HG03571 (cell line): ENCODE data around the gene MAPK9.
"Not testable (repeated sequence)": the region's sequence is repeated elsewhere in the genome, so short reads cannot be mapped to it uniquely, and the experiment has no call there.

Experiments
- ATAC-seq: cut with Tn5 transposase; IDR thresholded peaks from one replicate; pipeline ENCODE4 v1.9.1; 2021; ENCODE audit not compliant: unreplicated experiment

The MAPK9 gene

GRCh38 chr5:180235077-180235476, 56.8 kb downstream of the MAPK9 start:
- no peak for ATAC-seq

- no peak for ATAC-seq
Observed at GRCh38 chr5:180234271-180234670, 57.6 kb downstream of the MAPK9 start.

- ATAC-seq, result no peak
Observed at GRCh38 chr5:180233729-180234128, 58.2 kb downstream of the MAPK9 start.

- no peak for ATAC-seq
Observed at GRCh38 chr5:180230017-180230416, 61.9 kb downstream of the MAPK9 start.

GRCh38 chr5:180222056-180222455, 69.8 kb downstream of the MAPK9 start:
- ATAC-seq, result no peak

GRCh38 chr5:180217797-180218196, 74.1 kb downstream of the MAPK9 start:
- no peak for ATAC-seq

GRCh38 chr5:180216646-180217171, 75.2 kb downstream of the MAPK9 start:
- ATAC-seq, result no peak

GRCh38 chr5:180215783-180216630, 75.9 kb downstream of the MAPK9 start:
- ATAC-seq, result no peak

GRCh38 chr5:180214870-180215770, 76.8 kb downstream of the MAPK9 start:
- ATAC-seq, result no peak

GRCh38 chr5:180213657-180214207, 78.2 kb downstream of the MAPK9 start:
- no peak for ATAC-seq

GRCh38 chr5:180213256-180213600, 78.7 kb downstream of the MAPK9 start:
- no peak for ATAC-seq

- no peak for ATAC-seq
Observed at GRCh38 chr5:180212363-180213255, 79.3 kb downstream of the MAPK9 start.

- no peak for ATAC-seq
Observed at GRCh38 chr5:180211761-180212035, 80.2 kb downstream of the MAPK9 start.

- ATAC-seq, result no peak
Observed at GRCh38 chr5:180210961-180211760, 80.7 kb downstream of the MAPK9 start.

- ATAC-seq, result not testable (repeated sequence)
Observed at GRCh38 chr5:180210077-180210476, 81.8 kb downstream of the MAPK9 start.

- ATAC-seq, result no peak
Observed at GRCh38 chr5:180209137-180209581, 82.7 kb downstream of the MAPK9 start, which contains the start of gene RASGEF1C. RASGEF1C (minus strand) TSS chr5:180209211; CDS start chr5:180138052, 71,159 bp downstream.

GRCh38 chr5:180208435-180209081, 83.3 kb downstream of the MAPK9 start:
- no peak for ATAC-seq

- no peak for ATAC-seq
Observed at GRCh38 chr5:180208038-180208434, 83.8 kb downstream of the MAPK9 start.

- no peak for ATAC-seq
Observed at GRCh38 chr5:180207593-180207992, 84.3 kb downstream of the MAPK9 start.
